Body of pancreas (tissue), 4 donors: ENCODE measurements around the gene ABCC5. TPM values are rescaled to one million over a fixed set of nuclear protein-coding genes. Genes with fewer than 3 reads are reported as not detected.

Experiments
- ATAC-seq: fragments of 150-250 bp; one replicate; pipeline ENCODE4 v1.9.1; 2016
- DNase-seq, 4 donors: peaks; one replicate each; pipeline ENCODE4 v3.0.0-alpha.2; 2019
- H3K27ac ChIP-seq, 4 donors: fragments of 200-600 bp; sonication (generic); 1 replicate in 3 of 4; 2 replicates in 1 of 4; pipeline versions ENCODE4 v1.5.1 to v1.6.1; 2016 to 2019; ENCODE audit warnings: mild to moderate bottlenecking in 1 of 4, mixed read lengths in 1 of 4, moderate library complexity in 1 of 4
- H3K27me3 ChIP-seq, 2 donors: fragments of 200-600 bp; sonication (generic); one replicate each; pipeline ENCODE4 v1.6.0; 2016; ENCODE audit warnings: mild to moderate bottlenecking in 1 of 2
- H3K36me3 ChIP-seq, 2 donors: fragments of 200-600 bp; sonication (generic); replicated peaks in 1 of 2; 2 replicates each; pipeline ENCODE4 v1.5.1; 2016; ENCODE audit warnings: low read depth in 2 of 2; ENCODE audit not compliant: insufficient read depth in 1 of 2
- H3K4me1 ChIP-seq: fragments of 200-600 bp; sonication (generic); one replicate; pipeline ENCODE4 v1.6.0; 2016
- H3K4me3 ChIP-seq, 2 donors: fragments of 200-600 bp; sonication (generic); 1 replicate in 1 of 2; 2 replicates in 1 of 2; pipeline ENCODE4 v1.5.1; 2016 to 2019
- H3K9me3 ChIP-seq, 3 donors: fragments of 200-600 bp; sonication (generic); 1 replicate in 2 of 3; 2 replicates in 1 of 3; pipeline ENCODE4 v1.5.1; 2016
- CTCF ChIP-seq, 7 experiments: fragments of 450-650 bp in 4 of 7; fragments of 200-600 bp in 3 of 7; sonication (generic) in 3 of 7; IDR thresholded peaks; one replicate each; pipeline ENCODE4 v1.5.1; 2016 to 2019; ENCODE audit warnings: antibody characterized with exemption in 7 of 7
- POLR2A ChIP-seq, 3 donors: fragments of 450-650 bp; IDR thresholded peaks; one replicate each; pipeline ENCODE4 v1.6.1; 2016; ENCODE audit warnings: antibody characterized with exemption in 3 of 3, mild to moderate bottlenecking in 2 of 3
- WGBS, 2 donors: methylation state at CpG; one replicate each; pipeline ENCODE4 v1.1.5; 2017; 5-methylcytosine and 5-hydroxymethylcytosine counted together
- intact Hi-C: fragments of 100-400 bp; cut with DNase I; formaldehyde crosslinking; loops from one replicate; pipeline ENCODE4 v1.15.1; 2023
- total RNA-seq, 2 donors: library from RNA; depleted of rRNA; stranded (reverse); fragments of >200 nt; gene quantifications; one replicate each; pipeline ENCODE4 v1.1.0, GENCODE V29; 2016

ABCC5 gene
- total RNA-seq, 2 donors from 2014 or later: 17.1 to 20.1 TPM

- no peak within 1 kb of the TSS for H3K27ac ChIP-seq
- intact Hi-C loops: no loop called here
- H3K36me3 ChIP-seq: no peaks in the 10 kb centered on the region
- 55% methylated on average over 4 of the region's 4 CpGs for WGBS, 2 donors
- DNase-seq (no peak), ATAC-seq (no peak)
- no peak for TF ChIP-seq POLR2A (IDR thresholded peaks at IDR 0.05)
- no peak for TF ChIP-seq CTCF (IDR thresholded peaks at IDR 0.05)
- no peaks in the 10 kb centered on the region for H3K9me3 ChIP-seq
- H3K4me1 ChIP-seq: no peaks in the 10 kb centered on the region
- H3K27me3 ChIP-seq: no peaks in the 10 kb centered on the region
- H3K4me3 ChIP-seq: no peak within 1 kb of the TSS
Observed at GRCh38 chr3:184052767-184053166, 35.1 kb upstream of the ABCC5 start, which contains the start of gene HTR3C. HTR3C (plus strand) TSS chr3:184053047; CDS start chr3:184053081, 34 bp downstream.

DNA sequence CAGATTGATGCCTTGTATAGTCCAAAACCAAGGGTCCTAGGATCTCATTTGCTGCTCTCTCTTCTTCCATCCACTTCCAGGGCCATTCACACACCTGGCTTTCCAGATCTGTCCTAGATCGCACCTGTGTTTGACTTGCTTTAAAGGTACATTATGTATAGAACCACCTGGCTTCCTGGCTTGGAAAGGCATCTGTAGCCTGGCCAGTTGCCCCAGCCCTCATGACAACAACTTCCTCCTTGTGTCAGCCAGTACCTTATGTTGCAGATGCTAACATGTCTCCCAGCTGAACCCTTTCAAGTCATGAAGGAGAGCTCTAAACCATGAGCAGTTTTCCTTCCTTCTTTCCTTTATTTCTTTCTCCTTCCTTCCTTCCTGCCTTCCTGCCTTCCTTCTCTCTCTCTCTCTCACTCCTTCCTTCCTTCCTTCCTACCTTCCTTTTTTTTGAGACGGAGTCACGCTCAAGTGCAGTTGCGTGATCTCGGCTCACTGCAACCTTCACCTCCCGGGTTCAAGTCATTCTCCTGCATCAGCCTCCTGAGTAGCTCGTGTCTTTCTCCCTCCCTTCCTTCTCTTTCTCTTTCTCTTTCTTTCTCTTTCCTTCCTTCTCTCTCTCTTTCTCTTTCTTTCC lies 32.6 kb upstream of the ABCC5 start:
- Histone ChIP-seq H3K4me3 (no peak overlapping the region), H3K4me1 (no peaks in the 10 kb centered on the region), H3K9me3 (no peaks in the 10 kb centered on the region), H3K36me3 (no peaks in the 10 kb centered on the region), H3K27ac (no peak overlapping the region), H3K27me3 (no peaks in the 10 kb centered on the region)
- ATAC-seq (no peak), DNase-seq (peak in 1 of 4 donors; percentile 11)
- intact Hi-C loops: no loop called here
- TF ChIP-seq POLR2A (IDR thresholded peaks at IDR 0.05) (no peak), CTCF (IDR thresholded peaks at IDR 0.05) (no peak)
- 63 to 73% methylated on average over 6 to 7 of the region's 7 CpGs for WGBS, 2 donors

DNA sequence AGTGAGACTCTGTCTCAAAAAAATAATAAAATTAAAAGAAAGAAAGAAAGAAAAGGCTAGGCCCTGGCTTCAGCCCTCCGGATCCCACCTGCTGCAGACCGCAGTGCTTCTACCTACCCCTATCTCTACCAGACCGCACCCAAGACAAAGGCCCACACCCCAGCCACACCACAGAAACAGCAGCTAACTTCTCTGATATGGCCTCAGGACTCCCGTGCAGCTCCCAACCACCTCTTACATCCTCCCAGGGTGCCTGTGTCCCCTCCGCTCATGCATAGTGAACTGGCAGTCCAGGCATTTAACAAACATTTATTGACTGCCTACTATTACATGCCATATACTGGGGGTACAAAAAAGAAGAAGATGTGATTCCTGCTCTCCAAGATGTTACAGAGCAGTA lies 28.3 kb upstream of the ABCC5 start:
- no peaks in the 10 kb centered on the region for H3K9me3 ChIP-seq
- DNase-seq (no peak), ATAC-seq (no peak)
- no peak overlapping the region for H3K27ac ChIP-seq
- TF ChIP-seq CTCF (IDR thresholded peaks at IDR 0.05) (no peak), POLR2A (IDR thresholded peaks at IDR 0.05) (no peak)
- no peaks in the 10 kb centered on the region for H3K4me1 ChIP-seq
- no peaks in the 10 kb centered on the region for H3K27me3 ChIP-seq
- no peaks in the 10 kb centered on the region for H3K36me3 ChIP-seq
- H3K4me3 ChIP-seq: no peak overlapping the region
- WGBS, 2 donors: 92 to 94% methylated on average over 5 of the region's 5 CpGs
- intact Hi-C loops: no loop called here

- no peak overlapping the region for H3K4me3 ChIP-seq
- H3K27ac ChIP-seq: no peak overlapping the region
- intact Hi-C loops: no loop called here
- 64 to 94% methylated on average over 1 of the region's 1 CpG for WGBS, 2 donors
- ATAC-seq (no peak), DNase-seq (no peak)
- no peaks in the 10 kb centered on the region for H3K4me1 ChIP-seq
- TF ChIP-seq CTCF (IDR thresholded peaks at IDR 0.05): no peak
- no peaks in the 10 kb centered on the region for H3K9me3 ChIP-seq
- H3K27me3 ChIP-seq: no peaks in the 10 kb centered on the region
- no peaks in the 10 kb centered on the region for H3K36me3 ChIP-seq
Observed at GRCh38 chr3:184042617-184043016, 24.9 kb upstream of the ABCC5 start.

GRCh38 chr3:184040010-184040409 lies 22.3 kb upstream of the ABCC5 start:
- Histone ChIP-seq H3K4me1 (no peaks in the 10 kb centered on the region), H3K27ac (no peak overlapping the region), H3K9me3 (no peaks in the 10 kb centered on the region), H3K4me3 (no peak overlapping the region), H3K36me3 (no peaks in the 10 kb centered on the region), H3K27me3 (no peaks in the 10 kb centered on the region)
- DNase-seq (peak; percentile 11 to 29 (median 20)), ATAC-seq (no peak)
- intact Hi-C loops: no loop called here
- TF ChIP-seq POLR2A (IDR thresholded peaks at IDR 0.05) (no peak), CTCF (IDR thresholded peaks at IDR 0.05) (peak in 4 of 7 experiments; percentile 22 to 38 (median 26))
- 28 to 35% methylated on average over 3 of the region's 3 CpGs for WGBS, 2 donors
